HG03159 (cell line): ENCODE data around the gene CHST8.

Experiments
- ATAC-seq: cut with Tn5 transposase; IDR thresholded peaks from one replicate; pipeline ENCODE4 v1.9.1; 2021; ENCODE audit warnings: mild to moderate bottlenecking, moderate library complexity; ENCODE audit not compliant: unreplicated experiment

CHST8 gene

GRCh38 chr19:33763633-33764371 is 142.0 kb downstream of the CHST8 start:
- ATAC-seq: no peak

- ATAC-seq: no peak
Measured at GRCh38 chr19:33766623-33767022, 144.9 kb downstream of the CHST8 start.

- no peak for ATAC-seq
Measured at GRCh38 chr19:33767898-33768413, 146.2 kb downstream of the CHST8 start.

GRCh38 chr19:33769208-33769607 is 147.5 kb downstream of the CHST8 start:
- no peak for ATAC-seq

GRCh38 chr19:33770107-33770506 is 148.4 kb downstream of the CHST8 start:
- no peak for ATAC-seq

- ATAC-seq: peak; percentile 72
Measured at GRCh38 chr19:33771384-33772101, 149.8 kb downstream of the CHST8 start.

- ATAC-seq: no peak
Measured at GRCh38 chr19:33772102-33772857, 150.5 kb downstream of the CHST8 start.

GRCh38 chr19:33772858-33773180 is 151.1 kb downstream of the CHST8 start:
- no peak for ATAC-seq

- no peak for ATAC-seq
Measured at GRCh38 chr19:33773704-33774624, 152.2 kb downstream of the CHST8 start.

GRCh38 chr19:33774751-33775150 is 153.0 kb downstream of the CHST8 start:
- ATAC-seq: no peak

- ATAC-seq: no peak
Measured at GRCh38 chr19:33775731-33776487, 154.2 kb downstream of the CHST8 start.

- ATAC-seq: no peak
Measured at GRCh38 chr19:33777351-33777750, 155.6 kb downstream of the CHST8 start.

- no peak for ATAC-seq
Measured at GRCh38 chr19:33777753-33778088, 156.0 kb downstream of the CHST8 start.

GRCh38 chr19:33778089-33778791 is 156.5 kb downstream of the CHST8 start:
- ATAC-seq: peak; percentile 87

GRCh38 chr19:33779849-33780248 is 158.1 kb downstream of the CHST8 start:
- no peak for ATAC-seq

GRCh38 chr19:33780251-33780650 is 158.5 kb downstream of the CHST8 start:
- ATAC-seq: no peak

- no peak for ATAC-seq
Measured at GRCh38 chr19:33780746-33781145, 159.0 kb downstream of the CHST8 start.

- no peak for ATAC-seq
Measured at GRCh38 chr19:33781415-33781935, 159.7 kb downstream of the CHST8 start.

GRCh38 chr19:33781996-33782395 is 160.2 kb downstream of the CHST8 start:
- no peak for ATAC-seq
